K562 (cell line): ENCODE results near the gene MYO9A. TPM values are rescaled to one million over a fixed set of nuclear protein-coding genes. Genes with fewer than 3 reads are reported as not detected.

Experiments used
- ATAC-seq: fragments of 200-7000 bp; cut with Tn5 transposase; 3 replicates; pipeline ENCODE4 v1.9.1; 2020; ENCODE audit warnings: moderate library complexity
- BruUV-seq: library from RNA; stranded (reverse); fragments of 400-500 nt; replicated peaks from 2 replicates; lab custom pipeline; 2021; lab: Mats Ljungman, UMichigan
- CTCF ChIA-PET: fragments of 300-600 bp; formaldehyde crosslinking; extraction: SDS; loops from one replicate; lab custom pipeline; 2021; ENCODE audit warnings: low intra/inter-chr PET ratio; lab: Yijun Ruan, JAX
- POLR2A ChIA-PET: fragments of 300-600, 350-650 bp; sonication (Branson Sonifier 250); formaldehyde crosslinking; extraction: SDS; loops from one replicate; lab custom pipeline; 2021; ENCODE audit warnings: antibody characterized with exemption, inconsistent platforms; lab: Yijun Ruan, JAX
- DNase-seq, 4 experiments: peaks; one replicate each; pipeline versions ENCODE4 v3.0.0 to v3.0.0-alpha.2; 2011 to 2018; ENCODE audit warnings: low spot score in 3 of 4, mixed read lengths in 3 of 4; ENCODE audit errors: extremely low read depth in 1 of 4
- FAIRE-seq: peaks from 2 replicates; lab custom pipeline; 2011; peaks lifted over from hg19 to GRCh38; lab: Jason Lieb, UNC
- H2AFZ ChIP-seq: 2 replicates; pipeline ENCODE4 v1.6.0; 2011; ENCODE audit warnings: low read depth, low read length, control low read depth, inconsistent platforms
- H3K27ac ChIP-seq: fragments of 200-600 bp; 3 replicates; pipeline ENCODE4 v1.8.0; 2011; ENCODE audit warnings: low read depth, mild to moderate bottlenecking, control low read depth, inconsistent platforms, low read length, moderate library complexity, mixed read lengths; ENCODE audit errors: extremely low read depth
- H3K27me3 ChIP-seq, 2 experiments: fragments of 300-600 bp in 1 of 2; 2 replicates in 1 of 2; 3 replicates in 1 of 2; pipeline versions ENCODE4 v1.6.0 to v1.8.0; 2011; ENCODE audit warnings: inconsistent platforms in 2 of 2, low read length in 2 of 2, mild to moderate bottlenecking in 1 of 2, mixed read lengths in 1 of 2, moderate library complexity in 1 of 2; ENCODE audit not compliant: control insufficient read depth in 2 of 2, insufficient read depth in 2 of 2
- H3K36me3 ChIP-seq: fragments of 300-600 bp; 3 replicates; pipeline ENCODE4 v1.8.0; 2011; ENCODE audit warnings: mild to moderate bottlenecking, low read length, inconsistent platforms; ENCODE audit not compliant: control insufficient read depth, insufficient read depth
- H3K4me1 ChIP-seq, 2 experiments: fragments of 200-600 bp in 1 of 2; replicated peaks in 1 of 2; 2 replicates in 1 of 2; 3 replicates in 1 of 2; pipeline versions ENCODE4 v1.5.1 to v1.8.0; 2011; ENCODE audit warnings: inconsistent platforms in 2 of 2, low read length in 2 of 2, mild to moderate bottlenecking in 1 of 2, mixed read lengths in 1 of 2, moderate library complexity in 1 of 2; ENCODE audit not compliant: control insufficient read depth in 2 of 2, insufficient read depth in 2 of 2
- H3K4me2 ChIP-seq: 2 replicates; pipeline ENCODE4 v1.6.1; 2011; ENCODE audit warnings: low read length, control low read depth, inconsistent platforms, mixed read lengths; ENCODE audit not compliant: insufficient read depth
- H3K4me3 ChIP-seq: fragments of 200-600 bp; sonication (generic), shearing (Covaris generic); 2 replicates; pipeline ENCODE4 v1.5.1; 2016; ENCODE audit warnings: control low read depth, inconsistent platforms
- H3K79me2 ChIP-seq: fragments of 200-600 bp; 3 replicates; pipeline ENCODE4 v1.8.0; 2011; ENCODE audit warnings: low read length, inconsistent platforms; ENCODE audit not compliant: control insufficient read depth, insufficient read depth
- H3K9ac ChIP-seq, 2 experiments: 2 replicates each; pipeline versions ENCODE4 v1.6.0 to v1.6.1; 2011; ENCODE audit warnings: low read depth in 2 of 2, low read length in 2 of 2, control low read depth in 1 of 2, inconsistent platforms in 1 of 2, mild to moderate bottlenecking in 1 of 2, mixed read lengths in 1 of 2; ENCODE audit not compliant: insufficient read depth in 1 of 2
- H3K9me1 ChIP-seq: one replicate; pipeline ENCODE4 v1.6.0; 2011; ENCODE audit warnings: inconsistent platforms, mild to moderate bottlenecking, low read length, moderate library complexity; ENCODE audit not compliant: control insufficient read depth, insufficient read depth
- H3K9me3 ChIP-seq: replicated peaks from 2 replicates; pipeline ENCODE4 v1.5.1; 2011; ENCODE audit warnings: low read depth, low read length, inconsistent platforms; ENCODE audit not compliant: control insufficient read depth, insufficient read depth
- H4K20me1 ChIP-seq: replicated peaks from 2 replicates; pipeline ENCODE4 v1.6.1; 2011; ENCODE audit warnings: low read length, inconsistent platforms, mixed read lengths; ENCODE audit not compliant: control insufficient read depth, insufficient read depth
- CBX3 ChIP-seq, 2 experiments: IDR thresholded peaks; 1 replicate in 1 of 2; 2 replicates in 1 of 2; pipeline ENCODE4 v1.6.1; 2012; ENCODE audit warnings: inconsistent platforms in 2 of 2, low read length in 2 of 2, borderline replicate concordance in 1 of 2, control low read depth in 1 of 2
- GTF2F1 ChIP-seq: IDR thresholded peaks from 2 replicates; pipeline ENCODE4 v1.6.1; 2011; ENCODE audit warnings: low read depth, low read length, improper control_type of control experiment
- HNRNPL ChIP-seq: fragments of 200-400 bp; formaldehyde crosslinking; IDR thresholded peaks from 2 replicates; pipeline ENCODE4 v1.6.1; 2017; ENCODE audit warnings: low read depth, mild to moderate bottlenecking, low read length
- MAZ ChIP-seq, 2 experiments: fragments of 450-650 bp in 1 of 2; sonication (generic) in 1 of 2; formaldehyde crosslinking; IDR thresholded peaks in 1 of 2; conservative IDR thresholded peaks in 1 of 2; 2 replicates each; pipeline versions ENCODE4 v1.4.0 to v1.5.0; 2020; ENCODE audit warnings: mild to moderate bottlenecking in 1 of 2, missing genetic modification reagents in 1 of 2
- NFIX ChIP-seq: fragments of 250-450 bp; sonication (Bioruptor Pico); IDR thresholded peaks from 2 replicates; pipeline ENCODE4 v1.4.0; 2020; ENCODE audit warnings: low read depth, mild to moderate bottlenecking, moderate library complexity
- SRSF1 ChIP-seq: fragments of 200-400 bp; formaldehyde crosslinking; IDR thresholded peaks from 2 replicates; pipeline ENCODE4 v1.6.1; 2017; ENCODE audit warnings: mild to moderate bottlenecking, low read depth, low read length, moderate library complexity
- U2AF1 ChIP-seq: fragments of 200-400 bp; formaldehyde crosslinking; optimal IDR thresholded peaks from 2 replicates; pipeline ENCODE3; 2017; ENCODE audit warnings: mild to moderate bottlenecking, low read depth, low read length, moderate library complexity
- ZNF766 ChIP-seq: fragments of 200-800 bp; sonication (Bioruptor generic); conservative IDR thresholded peaks from 2 replicates; pipeline ENCODE4 v1.6.1; 2016; ENCODE audit warnings: missing genetic modification characterization, missing compliant biosample characterization
- WGBS: fragments of 100-300 bp; shearing (Covaris generic); methylation state at CpG from one replicate; pipeline ENCODE4 v1.1.6; 2016; ENCODE audit warnings: low coverage, mixed read lengths; ENCODE audit not compliant: insufficient coverage; ENCODE audit errors: missing lambda C conversion rate; 5-methylcytosine and 5-hydroxymethylcytosine counted together
- in situ Hi-C: fragments of 300-500 bp; cut with MboI; formaldehyde crosslinking; loops from 4 replicates; pipeline ENCODE4 v1.15.0; 2018; ENCODE audit warnings: inconsistent platforms, mixed read lengths
- intact Hi-C: fragments of 100-400 bp; cut with micrococcal nuclease; formaldehyde crosslinking; loops from 2 replicates; pipeline ENCODE4 v1.14.2; 2022
- polyA plus RNA-seq, 8 experiments: library from polyadenylated mRNA; depleted of rRNA in 4 of 8; stranded (reverse) in 5 of 8; unstranded in 3 of 8; fragments of >200 nt; fragmentation: Nextera tagmentation in 2 of 8; fragmentation: Illumina TruSeq in 1 of 8; extraction: Ambion mirVana in 2 of 8; extraction: Trizol in 1 of 8; gene quantifications; 2 replicates each; pipeline versions ENCODE4 v1.2.1 to v1.2.3, GENCODE V29; 2011 to 2014; ENCODE audit warnings: inconsistent platforms in 1 of 8, missing spikeins in 1 of 8
- total RNA-seq, 7 experiments: library from RNA; depleted of rRNA in 6 of 7; stranded (reverse); fragments of >200 nt in 6 of 7; fragmentation: Illumina TruSeq in 2 of 7; extraction: Trizol in 2 of 7; gene quantifications; 2 replicates each; pipeline versions ENCODE4 v1.2.1 to v1.2.3, GENCODE V29; 2011 to 2021; ENCODE audit warnings: low replicate concordance in 1 of 7

Gene MYO9A
- total and polyA plus RNA-seq, 9 of the 15 experiments (the other 6 are each of a cell fraction or from before 2014, with no cell fraction given): 1.9 to 15.4 (median 5.8) TPM

DNA sequence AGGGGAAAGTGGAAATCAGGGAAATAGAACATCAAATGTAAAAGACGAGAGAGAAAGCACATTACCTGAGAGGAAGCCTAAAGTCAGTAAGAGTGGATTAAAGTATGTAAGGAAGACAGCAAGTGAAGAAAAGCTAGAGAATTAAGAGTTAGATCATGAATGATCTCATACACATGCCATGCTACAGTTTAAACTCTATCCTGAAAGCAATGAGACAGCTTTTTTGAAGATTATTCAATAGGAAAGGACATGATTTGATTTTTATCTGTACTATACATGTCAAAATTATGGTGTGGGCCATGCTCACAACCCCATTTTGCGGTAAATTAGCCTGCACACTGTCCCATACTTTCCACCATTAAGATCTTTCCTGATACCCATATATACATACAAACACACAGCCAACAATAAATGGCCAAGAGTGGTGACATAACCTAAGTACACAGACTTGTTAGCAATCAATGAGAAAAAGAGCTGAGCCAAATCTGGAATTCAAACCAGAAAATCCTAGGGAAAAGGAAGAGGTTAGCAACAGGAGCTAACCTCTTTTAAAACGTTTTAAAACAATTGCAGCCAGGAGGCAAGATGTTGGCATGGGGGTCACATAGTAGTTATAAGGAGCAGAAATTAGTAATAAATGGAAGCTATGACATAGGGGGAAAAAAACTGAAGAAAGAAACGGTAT is 4.5 kb downstream of the MYO9A start:
- TF ChIP-seq CBX3 (IDR thresholded peaks at IDR 0.05; ENCODE audit: borderline replicate concordance in 1 of 2, low read length in 2 of 2): no peak
- no peak for TF ChIP-seq MAZ (CRISPR knock-in tag; conservative IDR thresholded peaks at IDR 0.05 in 1 of 2, IDR thresholded peaks at IDR 0.05 in 1 of 2)
- intact Hi-C loops (no loop called here), in situ Hi-C loops (no loop called here)
- H3K4me1 ChIP-seq: peaks cover 3 to 9% of the 10 kb centered on the region in 2 experiments; a peak in 2 of 5 replicates
- FAIRE-seq: no peak
- ChIA-PET CTCF (no interaction called here), POLR2A (interaction anchor here (0.8 to 2.2 kb wide), 2 partner anchors 15 to 22 kb away, joined by 3 to 5 read pairs; no protein-coding TSS in a partner anchor)
- H3K4me2 ChIP-seq: no peak overlapping the region
- no peak for DNase-seq
- H3K4me3 ChIP-seq: no peak overlapping the region
- H3K9ac ChIP-seq: no peak overlapping the region
- H3K9me1 ChIP-seq: no peaks in the 10 kb centered on the region
- no peak overlapping the region for H3K27ac ChIP-seq
- peaks cover 15% of the 10 kb centered on the region for H3K79me2 ChIP-seq
- no peaks in the 10 kb centered on the region for H3K36me3 ChIP-seq
- ATAC-seq: no peak
- H3K27me3 ChIP-seq: no peaks in the 10 kb centered on the region
- no peak overlapping the region for H2AFZ ChIP-seq
- no peaks in the 10 kb centered on the region for H3K9me3 ChIP-seq
- 30% methylated on average over 4 of the region's 4 CpGs for WGBS
- BruUV-seq: no TSS peak
- H4K20me1 ChIP-seq: no peaks in the 10 kb centered on the region

DNA sequence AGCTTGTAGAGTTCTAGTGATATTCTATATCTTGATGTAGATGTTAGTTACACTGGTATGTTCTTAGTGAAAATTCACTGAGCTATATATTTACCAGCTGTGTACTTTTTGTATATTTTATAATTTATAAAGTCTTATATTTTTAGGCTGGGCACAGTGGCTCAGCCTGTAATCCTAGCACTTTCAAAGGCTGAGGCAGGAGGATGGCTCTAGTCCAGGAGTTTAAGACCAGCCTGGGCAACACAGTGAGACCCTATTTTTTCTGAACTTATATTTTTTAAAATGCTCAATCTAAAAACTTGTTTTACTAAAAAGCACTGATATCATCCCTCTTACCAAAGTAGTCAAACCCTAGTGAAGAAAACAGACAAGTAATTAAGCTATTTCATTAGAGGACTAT is 5.1 kb downstream of the MYO9A start:
- in situ Hi-C loops: no loop called here
- ATAC-seq: no peak
- H3K9ac ChIP-seq: no peak overlapping the region
- H3K4me1 ChIP-seq: peaks cover 3 to 9% of the 10 kb centered on the region in 2 experiments; a peak in 2 of 5 replicates
- no peak overlapping the region for H3K4me2 ChIP-seq
- intact Hi-C loops: no loop called here
- POLR2A ChIA-PET: interaction anchor here (0.8 to 2.2 kb wide), 2 partner anchors 15 to 21 kb away, joined by 3 to 5 read pairs; no protein-coding TSS in a partner anchor
- DNase-seq: no peak
- TF ChIP-seq GTF2F1: no peak
- TF ChIP-seq U2AF1: no peak
- no peak for TF ChIP-seq ZNF766 (CRISPR knock-in tag)
- no peak for TF ChIP-seq NFIX (CRISPR knock-in tag)
- TF ChIP-seq SRSF1: no peak
- TF ChIP-seq HNRNPL: no peak
- TF ChIP-seq, all 486 proteins: peak for 0
- H3K9me1 ChIP-seq: no peaks in the 10 kb centered on the region
- no TSS peak for BruUV-seq
- CTCF ChIA-PET: no interaction called here
- H3K9me3 ChIP-seq: no peaks in the 10 kb centered on the region
- H3K4me3 ChIP-seq: no peak overlapping the region
- H4K20me1 ChIP-seq: no peaks in the 10 kb centered on the region
- H2AFZ ChIP-seq: no peak overlapping the region
- no peaks in the 10 kb centered on the region for H3K36me3 ChIP-seq
- H3K79me2 ChIP-seq: peaks cover 15% of the 10 kb centered on the region
- H3K27ac ChIP-seq: no peak overlapping the region
- no peak for FAIRE-seq
- H3K27me3 ChIP-seq: no peaks in the 10 kb centered on the region
